Measurements from ENCODE around the gene CD36. TPM values are rescaled to one million over a fixed set of nuclear protein-coding genes. Genes with fewer than 3 reads are reported as not detected.

The CD36 gene
- total and polyA plus RNA-seq, 2 of the 8 experiments (the other 6 are each of a cell fraction or from before 2014, with no cell fraction given), result 0.33 to 0.60 TPM

DNA sequence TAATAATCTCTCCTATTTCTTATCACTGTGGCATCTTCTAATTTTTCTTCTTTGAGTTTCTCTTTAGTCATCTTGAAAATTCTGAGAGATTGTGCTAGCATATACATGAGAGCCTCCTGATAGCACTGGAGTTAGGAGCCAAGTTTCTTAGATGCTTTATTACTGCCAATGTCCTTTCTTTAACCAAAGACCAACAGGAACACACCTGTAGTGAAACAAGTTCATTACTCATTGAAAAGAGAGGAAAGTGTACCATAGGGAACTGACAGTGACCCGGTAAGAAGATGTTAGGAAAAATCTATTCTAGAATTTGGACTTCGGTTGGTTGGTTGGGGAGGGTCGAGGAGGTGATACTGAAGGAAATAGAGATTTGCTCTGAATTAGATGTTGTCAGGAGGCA, 27.1 kb upstream of the CD36 start:
- Histone ChIP-seq H2BK20ac (ENCODE audit: low read length) (no peak overlapping the region), H3K27ac (ENCODE audit: low read depth, low read length) (no peak overlapping the region), H3K36me3 (ENCODE audit: control insufficient read depth in 2 of 4, insufficient read depth in 4 of 4, low read length in 3 of 4) (no peaks in the 10 kb centered on the region), H2BK5ac (ENCODE audit: low read depth, low read length) (no peak overlapping the region), H3K56ac (replicated peaks; ENCODE audit: insufficient read length, low read depth, low read length) (no peak overlapping the region), H2BK120ac (replicated peaks; ENCODE audit: low read depth, low read length) (no peak overlapping the region), H4K91ac (replicated peaks; ENCODE audit: insufficient read length, low read length) (no peak overlapping the region), H4K20me1 (replicated peaks in 1 of 2; ENCODE audit: control insufficient read depth in 1 of 2, insufficient read depth in 2 of 2, low read length in 2 of 2) (no peaks in the 10 kb centered on the region), H3K79me1 (ENCODE audit: low read depth, low read length) (no peaks in the 10 kb centered on the region), H2AK5ac (ENCODE audit: low read depth, low read length) (no peak overlapping the region), H3K14ac (ENCODE audit: insufficient read length) (no peak overlapping the region), H2BK12ac (ENCODE audit: low read depth, low read length) (no peak overlapping the region), H3K9ac (replicated peaks in 1 of 4; ENCODE audit: extremely low read depth in 1 of 4, low read depth in 3 of 4, low read length in 3 of 4) (no peak overlapping the region), H3K27me3 (replicated peaks in 1 of 4; ENCODE audit: control insufficient read depth in 3 of 4, extremely low read depth in 1 of 4, insufficient read depth in 3 of 4, low read length in 3 of 4) (no peaks in the 10 kb centered on the region), H2BK15ac (ENCODE audit: low read length) (no peak overlapping the region), H4K8ac (ENCODE audit: extremely low read depth, insufficient read depth, low read length) (no peak overlapping the region), H3K4me2 (ENCODE audit: insufficient read depth in 1 of 2, low read depth in 2 of 2, low read length in 2 of 2) (no peak overlapping the region), H3K4me1 (replicated peaks in 1 of 4; ENCODE audit: control insufficient read depth in 3 of 4, insufficient read depth in 4 of 4, low read length in 3 of 4) (no peaks in the 10 kb centered on the region; a peak in 1 of 7 replicates), H4K5ac (ENCODE audit: insufficient read length, low read depth, low read length) (no peak overlapping the region), H3K23ac (ENCODE audit: insufficient read length) (no peak overlapping the region), H3K18ac (ENCODE audit: extremely low read depth, low read length) (no peak overlapping the region), H3K23me2 (ENCODE audit: low read depth, low read length) (no peaks in the 10 kb centered on the region), H3K79me2 (ENCODE audit: control insufficient read depth in 1 of 2, insufficient read depth in 2 of 2, low read length in 2 of 2) (no peaks in the 10 kb centered on the region), H2AFZ (ENCODE audit: low read length) (no peak overlapping the region), H3K9me3 (ENCODE audit: insufficient read depth in 2 of 2, low read depth in 1 of 2, low read length in 1 of 2) (no peaks in the 10 kb centered on the region), H3K4me3 (ENCODE audit: extremely low read depth in 1 of 4, insufficient read depth in 2 of 4, low read depth in 3 of 4, low read length in 4 of 4) (no peak overlapping the region), H3K4ac (replicated peaks; ENCODE audit: insufficient read length, low read depth, low read length) (no peak overlapping the region)
- ChIA-PET CTCF (ENCODE audit: partially characterized antibody) (no interaction called here), POLR2A (ENCODE audit: partially characterized antibody) (no interaction called here)
- no peak for FAIRE-seq
- no peak for DNase-seq (ENCODE audit: low read depth in 1 of 2, low spot score in 2 of 2)
- WGBS, 2 experiments (ENCODE audit: extremely low coverage in 1 of 2, insufficient coverage in 1 of 2, insufficient read length in 1 of 2, insufficient replicate concordance in 2 of 2, low coverage in 1 of 2, low lambda C conversion rate in 2 of 2, missing lambda C conversion rate in 1 of 2), result 89% methylated on average over 3 of the region's 3 CpGs; no CpG with 5 or more reads in 1 of the 2 experiments
- TF ChIP-seq CHD7 (IDR thresholded peaks at IDR 0.05; ENCODE audit: insufficient replicate concordance, low read length), result no peak

Data from H1 (cell line).